HG03558 (cell line): ENCODE data around the gene LAMA1.
"Not testable (repeated sequence)": the region's sequence is repeated elsewhere in the genome, so short reads cannot be mapped to it uniquely, and the experiment has no call there.

Experiments
- ATAC-seq: cut with Tn5 transposase; IDR thresholded peaks from one replicate; pipeline ENCODE4 v1.9.1; 2021; ENCODE audit warnings: moderate number of reproducible peaks; ENCODE audit not compliant: unreplicated experiment; ENCODE audit errors: extremely low read depth

LAMA1 gene

GRCh38 chr18:6956999-6957398 lies 160.6 kb downstream of the LAMA1 start:
- no peak for ATAC-seq

DNA sequence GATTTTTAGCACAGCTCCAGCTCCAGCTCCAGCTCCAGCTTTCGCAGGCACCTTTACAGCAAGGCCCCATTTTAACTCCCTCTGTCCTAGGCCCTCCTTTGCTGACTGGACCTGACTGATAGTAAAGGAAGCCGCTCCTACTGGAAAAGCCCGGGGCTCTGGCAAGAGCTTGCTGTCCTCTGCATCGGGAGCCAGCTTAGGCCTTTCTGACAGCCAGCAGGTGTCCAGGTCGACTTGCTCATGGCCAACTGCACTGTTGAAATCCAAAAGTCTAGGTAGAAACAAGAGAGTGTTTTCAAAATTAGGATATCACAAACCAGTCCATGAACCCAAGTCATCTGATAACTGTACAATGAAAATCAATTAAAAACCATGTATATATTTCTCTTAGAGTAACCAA lies 161.1 kb downstream of the LAMA1 start:
- no peak for ATAC-seq

GRCh38 chr18:6955304-6955703 lies 162.3 kb downstream of the LAMA1 start:
- no peak for ATAC-seq

DNA sequence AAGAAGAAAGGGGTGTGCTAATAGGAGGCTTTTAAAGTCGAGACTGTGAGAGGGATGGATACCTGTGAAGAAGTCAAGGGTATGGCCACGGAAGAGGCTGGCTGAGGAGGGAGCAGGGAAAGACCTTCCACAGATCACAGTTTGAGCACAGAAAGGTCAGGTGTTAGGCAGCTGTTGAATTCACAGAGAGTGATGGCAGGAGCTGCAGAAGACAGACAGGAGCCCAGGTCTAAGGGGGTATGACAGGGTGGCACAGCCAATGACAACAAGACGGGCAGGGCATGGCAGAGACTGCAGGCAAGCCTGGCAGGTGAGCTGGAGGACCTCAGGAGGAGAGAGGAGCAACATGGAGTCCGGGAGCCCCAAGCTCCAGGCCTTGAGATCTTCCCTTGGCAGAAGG lies 163.1 kb downstream of the LAMA1 start:
- ATAC-seq: no peak

GRCh38 chr18:6951336-6952090 lies 166.1 kb downstream of the LAMA1 start:
- ATAC-seq: no peak

- ATAC-seq: no peak
These were observed 167.0 kb downstream of the LAMA1 start for GRCh38 chr18:6950641-6951040.

DNA sequence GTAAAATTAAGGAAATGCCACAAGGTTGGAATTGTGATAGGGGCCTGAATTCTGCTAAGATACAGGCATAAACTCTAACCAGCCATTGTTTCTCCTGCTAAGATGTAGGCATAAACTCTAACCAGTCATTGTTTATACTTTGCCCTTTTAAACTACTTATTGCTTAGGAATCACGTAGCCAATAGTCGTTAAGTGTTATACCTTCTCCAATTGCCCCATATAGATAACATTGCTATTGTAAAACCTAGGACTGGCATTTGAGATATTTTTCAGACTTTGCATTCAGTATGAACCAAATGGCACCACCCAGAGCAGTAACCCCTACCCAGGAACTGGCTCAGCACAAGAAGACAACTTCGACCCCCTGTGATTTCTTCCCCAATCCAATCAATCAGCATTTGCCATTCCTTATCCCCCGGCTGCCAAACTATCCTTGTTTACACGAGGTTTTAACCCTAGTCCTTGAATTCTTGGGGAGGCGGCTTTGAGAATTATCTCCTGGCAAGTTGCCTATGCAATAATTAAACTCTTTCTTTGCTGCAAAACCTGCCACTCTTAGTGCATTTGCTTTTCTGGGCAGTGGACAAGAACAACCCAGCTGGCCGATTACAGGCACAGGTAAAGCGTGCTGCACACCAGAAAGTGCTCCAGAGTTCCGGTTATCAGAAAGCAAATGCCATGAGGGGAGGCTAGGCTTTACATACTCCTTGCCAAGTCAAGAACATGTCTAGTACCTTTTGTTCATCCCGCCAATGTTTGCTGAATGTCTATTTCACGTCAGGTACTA lies 167.6 kb downstream of the LAMA1 start:
- no peak for ATAC-seq

DNA sequence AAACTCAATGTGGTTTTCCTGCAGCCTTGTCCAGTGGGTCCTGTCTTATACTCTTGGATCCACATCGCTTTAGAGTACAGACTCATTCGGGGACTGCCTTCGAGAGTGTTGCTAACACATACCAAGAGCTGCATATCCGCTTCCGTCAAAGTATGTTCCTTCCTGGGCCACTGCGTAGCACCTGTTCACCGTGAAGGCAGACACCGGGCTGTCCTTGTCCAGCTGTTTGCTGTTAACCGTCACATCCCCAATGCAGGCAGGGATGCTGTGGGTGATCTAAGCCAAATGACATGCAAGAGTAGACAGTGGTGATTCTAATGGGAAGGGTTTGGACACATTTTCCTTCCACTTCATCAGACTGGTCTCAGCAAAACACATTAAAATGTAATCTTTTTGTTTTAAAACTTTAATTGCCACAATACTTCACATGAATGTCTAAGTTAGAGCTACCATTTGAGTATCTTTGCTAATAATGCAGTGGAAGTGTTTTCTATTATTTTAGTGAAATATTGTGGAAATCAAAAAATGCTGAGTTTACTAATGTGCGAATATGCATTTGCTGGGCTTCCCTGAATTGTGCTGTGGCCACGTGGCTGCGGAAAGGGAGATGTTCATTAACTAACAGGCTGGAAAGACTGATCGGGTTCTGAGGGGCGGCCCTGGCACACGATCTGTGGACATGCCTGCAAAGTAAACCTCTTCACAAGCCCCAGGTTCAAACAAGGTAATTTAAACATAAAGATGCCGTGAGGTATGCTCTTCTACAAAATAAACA lies 169.1 kb downstream of the LAMA1 start:
- no peak for ATAC-seq

- no peak for ATAC-seq
These were observed 170.1 kb downstream of the LAMA1 start for GRCh38 chr18:6947338-6948030.

- ATAC-seq: no peak
These were observed 174.5 kb downstream of the LAMA1 start for GRCh38 chr18:6943143-6943542.

GRCh38 chr18:6942742-6943141 lies 174.9 kb downstream of the LAMA1 start:
- no peak for ATAC-seq

- ATAC-seq: no peak
These were observed 175.6 kb downstream of the LAMA1 start for GRCh38 chr18:6941996-6942395.

DNA sequence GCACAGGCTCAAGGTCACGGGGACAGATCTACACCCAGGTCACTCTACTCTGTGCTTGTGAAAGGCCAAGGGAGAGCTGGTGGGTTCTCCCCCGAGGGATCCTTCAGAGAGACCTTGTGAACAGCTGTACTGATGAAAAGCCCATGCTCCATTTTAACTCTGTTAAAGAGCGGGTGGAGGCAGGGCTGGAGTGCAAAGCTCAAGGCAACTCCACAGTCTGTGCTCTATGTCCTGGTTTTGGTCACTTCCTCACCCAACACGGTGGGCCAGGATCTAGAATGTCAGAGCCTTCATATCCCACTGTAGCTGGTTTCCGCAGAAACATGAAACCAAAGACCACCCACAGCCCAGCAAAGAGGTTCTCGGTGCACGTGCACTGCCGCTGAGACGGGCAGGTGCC lies 177.1 kb downstream of the LAMA1 start:
- ATAC-seq: no peak

- no peak for ATAC-seq
These were observed 177.6 kb downstream of the LAMA1 start for GRCh38 chr18:6939972-6940371.

DNA sequence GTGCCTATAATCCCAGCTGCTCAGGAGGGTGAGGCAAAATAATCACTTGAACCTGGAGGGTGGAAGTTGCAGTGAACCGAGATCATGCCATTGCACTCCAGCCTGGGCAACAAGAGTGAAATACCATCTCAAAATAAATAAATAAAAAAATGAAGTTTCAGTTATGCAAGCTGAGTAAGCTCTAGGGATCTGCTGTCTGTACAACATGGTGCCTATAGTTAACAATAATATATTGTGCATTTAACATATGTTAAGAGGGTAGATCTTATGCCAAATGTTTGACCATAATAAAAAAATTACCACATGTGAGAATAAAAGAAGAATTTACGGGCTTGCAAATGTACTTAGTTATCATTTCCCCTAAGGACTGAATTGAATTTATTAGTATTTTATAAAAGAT lies 179.2 kb downstream of the LAMA1 start:
- not testable (repeated sequence) for ATAC-seq

DNA sequence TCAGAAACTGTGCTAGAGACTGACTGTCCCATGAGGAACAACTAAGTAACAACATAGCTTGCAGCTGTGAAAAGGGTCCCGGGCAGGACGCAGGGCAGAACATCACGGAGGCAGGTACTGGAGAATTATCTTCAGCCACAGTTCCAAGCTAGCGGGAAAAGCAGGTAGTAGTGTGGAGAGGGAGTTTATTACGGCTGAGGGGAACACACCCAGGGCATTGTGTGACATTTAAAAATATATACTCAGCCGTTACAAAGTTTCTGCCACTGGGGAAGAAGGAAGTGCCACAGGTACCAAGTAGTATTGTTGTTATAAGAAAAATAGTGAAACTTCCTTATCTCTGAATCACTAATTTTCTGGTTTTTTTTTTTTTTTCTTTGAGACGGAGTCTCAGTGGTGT lies 179.6 kb downstream of the LAMA1 start:
- no peak for ATAC-seq

DNA sequence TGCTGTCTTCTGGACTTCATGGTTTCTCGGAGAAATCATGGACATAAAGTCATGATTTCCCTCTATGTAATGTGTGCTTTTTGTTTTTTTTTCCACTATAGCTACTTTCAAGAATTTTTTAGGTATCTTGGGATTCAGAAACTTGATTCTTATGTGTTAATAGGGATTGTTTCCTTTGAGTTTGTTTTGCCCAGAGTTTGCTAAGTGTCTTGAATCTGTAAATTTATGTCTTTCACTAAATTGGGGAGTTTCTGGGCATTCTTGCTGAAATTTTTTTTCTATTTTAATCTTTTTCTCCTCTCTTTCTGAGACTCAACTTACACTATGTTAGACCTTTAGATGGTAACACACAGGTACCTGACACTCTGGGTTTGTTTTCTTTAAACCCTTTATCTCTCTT lies 182.7 kb downstream of the LAMA1 start:
- no peak for ATAC-seq

DNA sequence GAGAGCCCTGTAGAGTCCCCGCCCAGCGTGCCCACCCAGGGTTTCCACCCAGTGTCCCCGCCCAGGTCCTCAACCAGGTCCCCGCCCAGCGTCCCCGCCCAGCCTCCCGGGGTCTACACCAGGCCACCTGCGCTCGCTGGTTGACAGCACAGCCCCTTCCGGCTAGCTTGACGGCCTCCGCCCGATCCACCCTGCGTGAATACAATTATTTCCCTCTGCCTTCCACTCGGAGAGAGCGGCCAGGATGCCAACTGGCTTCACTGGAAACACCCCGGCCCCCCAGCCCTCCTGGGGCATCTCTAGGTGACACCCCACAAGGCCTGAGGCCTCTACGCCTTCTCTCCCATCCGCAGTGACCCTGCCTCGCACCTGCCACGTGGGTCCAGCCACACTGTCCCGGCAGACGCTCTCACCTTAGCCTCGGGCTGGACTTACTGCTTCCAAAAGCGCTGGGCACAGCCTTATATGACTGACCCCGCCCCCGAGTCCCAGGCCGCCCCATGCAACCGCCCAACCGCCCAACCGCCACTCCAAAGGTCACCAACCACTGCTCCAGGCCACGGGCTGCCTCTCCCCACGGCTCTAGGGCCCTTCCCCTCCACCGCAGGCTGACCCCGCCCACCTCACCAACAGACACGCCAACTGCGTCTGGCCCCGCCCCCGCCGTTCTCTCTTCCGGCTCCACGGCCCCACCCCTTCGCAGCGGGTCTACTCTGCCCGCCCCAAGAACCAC lies 188.1 kb downstream of the LAMA1 start:
- ATAC-seq: no peak

- no peak for ATAC-seq
These were observed 189.2 kb downstream of the LAMA1 start for GRCh38 chr18:6928359-6928758.

DNA sequence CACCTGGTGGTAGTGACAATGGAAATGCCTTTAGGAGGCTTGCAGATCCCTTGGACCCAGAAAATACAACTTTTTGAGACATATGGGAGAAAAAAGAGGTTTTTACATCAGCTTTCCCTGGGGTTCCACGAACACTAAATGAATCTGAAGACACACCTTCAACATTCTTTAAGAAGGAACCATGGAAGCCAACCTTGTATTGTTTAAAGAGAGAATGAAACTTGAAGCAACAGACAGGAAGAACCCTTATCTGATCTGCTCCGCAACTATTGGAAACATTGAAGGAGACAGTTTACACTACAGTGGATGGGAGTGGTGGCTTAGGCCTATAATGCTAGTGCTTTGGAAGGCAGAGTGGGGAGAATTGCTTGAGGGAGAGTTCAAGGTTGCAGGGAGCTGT lies 190.4 kb downstream of the LAMA1 start:
- no peak for ATAC-seq
